HG03354 (cell line): ENCODE measurements around the gene EPHB1.
A peak's percentile ranks its signal among the peaks of the same experiment; 100 is the strongest.

Experiments used
- ATAC-seq: cut with Tn5 transposase; IDR thresholded peaks from one replicate; pipeline ENCODE4 v1.9.1; 2021; ENCODE audit warnings: mild to moderate bottlenecking; ENCODE audit not compliant: unreplicated experiment, poor library complexity, severe bottlenecking

The EPHB1 gene

GRCh38 chr3:134839990-134840389, 44.9 kb downstream of the EPHB1 start:
- peak; percentile 63 for ATAC-seq

- no peak for ATAC-seq
These were observed 45.4 kb downstream of the EPHB1 start for GRCh38 chr3:134840459-134840858.

- ATAC-seq = no peak
These were observed 51.0 kb downstream of the EPHB1 start for GRCh38 chr3:134846084-134846483.

- ATAC-seq = no peak
These were observed 51.9 kb downstream of the EPHB1 start for GRCh38 chr3:134846911-134847317.

- no peak for ATAC-seq
These were observed 52.3 kb downstream of the EPHB1 start for GRCh38 chr3:134847349-134847748.

GRCh38 chr3:134849561-134849960, 54.5 kb downstream of the EPHB1 start:
- ATAC-seq = no peak

- no peak for ATAC-seq
These were observed 55.7 kb downstream of the EPHB1 start for GRCh38 chr3:134850761-134851160.

GRCh38 chr3:134852132-134852531, 57.1 kb downstream of the EPHB1 start:
- no peak for ATAC-seq

GRCh38 chr3:134852893-134853351, 57.9 kb downstream of the EPHB1 start:
- ATAC-seq = peak; percentile 97

- no peak for ATAC-seq
These were observed 59.2 kb downstream of the EPHB1 start for GRCh38 chr3:134854254-134854653.

GRCh38 chr3:134857356-134857755, 62.3 kb downstream of the EPHB1 start:
- ATAC-seq = no peak

- ATAC-seq = no peak
These were observed 62.8 kb downstream of the EPHB1 start for GRCh38 chr3:134857776-134858362.

- ATAC-seq = no peak
These were observed 63.5 kb downstream of the EPHB1 start for GRCh38 chr3:134858441-134859035.

- ATAC-seq = no peak
These were observed 64.3 kb downstream of the EPHB1 start for GRCh38 chr3:134859341-134859740.

GRCh38 chr3:134860141-134860540, 65.1 kb downstream of the EPHB1 start:
- no peak for ATAC-seq

GRCh38 chr3:134863915-134864314, 68.9 kb downstream of the EPHB1 start:
- ATAC-seq = no peak

GRCh38 chr3:134864636-134865035, 69.6 kb downstream of the EPHB1 start:
- no peak for ATAC-seq

GRCh38 chr3:134867277-134867676, 72.2 kb downstream of the EPHB1 start:
- no peak for ATAC-seq

- no peak for ATAC-seq
These were observed 74.2 kb downstream of the EPHB1 start for GRCh38 chr3:134869153-134869726.

GRCh38 chr3:134871818-134872217, 76.8 kb downstream of the EPHB1 start:
- ATAC-seq = no peak
